HepG2 (cell line): ENCODE measurements around the gene RNASE4. TPM values are rescaled to one million over a fixed set of nuclear protein-coding genes. Genes with fewer than 3 reads are reported as not detected.

ENCODE experiments used
- CHCHD3 ChIP-seq: sonication (generic); formaldehyde crosslinking; IDR thresholded peaks from 2 replicates; pipeline ENCODE4 v1.8.0; 2022; ENCODE audit warnings: mild to moderate bottlenecking, missing genetic modification reagents, moderate library complexity
- GTF3A ChIP-seq: sonication (generic); formaldehyde crosslinking; conservative IDR thresholded peaks from 2 replicates; pipeline ENCODE4 v1.4.0; 2020; ENCODE audit warnings: mild to moderate bottlenecking, missing genetic modification reagents
- KAT7 ChIP-seq: IDR thresholded peaks from 2 replicates; pipeline ENCODE4 v1.6.1; 2018; ENCODE audit warnings: borderline replicate concordance, missing compliant biosample characterization
- KDM5B ChIP-seq: sonication (generic); formaldehyde crosslinking; IDR thresholded peaks from 2 replicates; pipeline ENCODE4 v1.4.0; 2020; ENCODE audit warnings: missing genetic modification reagents, mild to moderate bottlenecking, borderline replicate concordance
- KLF15 ChIP-seq: sonication (generic); formaldehyde crosslinking; IDR thresholded peaks from 2 replicates; pipeline ENCODE4 v1.8.1; 2023; ENCODE audit warnings: borderline replicate concordance, mild to moderate bottlenecking, inconsistent platforms, missing genetic modification reagents, mixed read lengths
- KMT2B ChIP-seq: IDR thresholded peaks from 2 replicates; pipeline ENCODE4 v1.6.1; 2016; ENCODE audit warnings: missing genetic modification reagents, missing compliant biosample characterization
- LCORL ChIP-seq, 2 experiments: fragments of 450-650 bp in 1 of 2; sonication (generic) in 1 of 2; formaldehyde crosslinking in 1 of 2; IDR thresholded peaks; 2 replicates each; pipeline versions ENCODE4 v1.5.0 to v1.6.1; 2017 to 2020; ENCODE audit warnings: antibody characterized with exemption in 1 of 2, missing genetic modification reagents in 1 of 2
- MED8 ChIP-seq: sonication (generic); formaldehyde crosslinking; IDR thresholded peaks from 2 replicates; pipeline ENCODE4 v1.8.1; 2023; ENCODE audit warnings: mild to moderate bottlenecking, missing genetic modification reagents; ENCODE audit not compliant: insufficient replicate concordance
- NFKB2 ChIP-seq: sonication (generic); formaldehyde crosslinking; IDR thresholded peaks from 2 replicates; pipeline ENCODE4 v1.4.0; 2020; ENCODE audit warnings: missing genetic modification reagents, borderline replicate concordance
- PATZ1 ChIP-seq: sonication (generic); formaldehyde crosslinking; IDR thresholded peaks from 2 replicates; pipeline ENCODE4 v1.4.0; 2020; ENCODE audit warnings: missing genetic modification reagents
- RBM39 ChIP-seq: fragments of 200-400 bp; formaldehyde crosslinking; IDR thresholded peaks from one replicate; pipeline ENCODE4 v1.6.1; 2018; ENCODE audit warnings: antibody characterized with exemption, mild to moderate bottlenecking, low read depth, low read length; ENCODE audit not compliant: poor library complexity, severe bottlenecking
- SIX1 ChIP-seq: sonication (generic); formaldehyde crosslinking; IDR thresholded peaks from 2 replicates; pipeline ENCODE4 v1.4.0; 2020; ENCODE audit warnings: missing genetic modification reagents, borderline replicate concordance
- SNRNP70 ChIP-seq: fragments of 200-400 bp; formaldehyde crosslinking; IDR thresholded peaks from 2 replicates; pipeline ENCODE4 v1.6.1; 2017; ENCODE audit warnings: mild to moderate bottlenecking, low read depth, low read length, moderate library complexity
- SSRP1 ChIP-seq: IDR thresholded peaks from 2 replicates; pipeline ENCODE4 v1.6.1; 2016; ENCODE audit warnings: control low read depth
- ZC3H13 ChIP-seq: sonication (generic); formaldehyde crosslinking; IDR thresholded peaks from 2 replicates; pipeline ENCODE4 v1.8.1; 2023; ENCODE audit warnings: mild to moderate bottlenecking, missing genetic modification reagents, moderate library complexity
- ZNF101 ChIP-seq: sonication (generic); formaldehyde crosslinking; IDR thresholded peaks from 2 replicates; pipeline ENCODE4 v1.4.0; 2020; ENCODE audit warnings: mild to moderate bottlenecking, low read depth, missing genetic modification reagents, borderline replicate concordance
- ZNF30 ChIP-seq: sonication (generic); formaldehyde crosslinking; IDR thresholded peaks from 2 replicates; pipeline ENCODE4 v1.5.0; 2020; ENCODE audit warnings: mild to moderate bottlenecking, missing genetic modification reagents
- ZNF569 ChIP-seq: sonication (generic); formaldehyde crosslinking; IDR thresholded peaks from 2 replicates; pipeline ENCODE4 v1.5.0; 2020; ENCODE audit warnings: mild to moderate bottlenecking, missing genetic modification reagents, moderate library complexity, borderline replicate concordance
- ZNF772 ChIP-seq: sonication (generic); formaldehyde crosslinking; IDR thresholded peaks from 2 replicates; pipeline ENCODE4 v1.5.0; 2020; ENCODE audit warnings: mild to moderate bottlenecking, missing genetic modification reagents
- polyA plus RNA-seq, 8 experiments: library from polyadenylated mRNA; depleted of rRNA in 3 of 8; stranded (reverse) in 7 of 8; unstranded in 1 of 8; fragments of >200 nt; fragmentation: Illumina TruSeq in 4 of 8; extraction: Trizol in 4 of 8; gene quantifications; 2 replicates each; pipeline versions ENCODE4 v1.2.1 to v1.2.3, GENCODE V29; 2011 to 2016; ENCODE audit warnings: low read depth in 4 of 8, missing spikeins in 1 of 8, mixed read lengths in 1 of 8; ENCODE audit not compliant: insufficient read depth in 1 of 8
- total RNA-seq, 5 experiments: library from RNA; depleted of rRNA; stranded (reverse); fragments of >200 nt; fragmentation: Illumina TruSeq; extraction: Trizol; gene quantifications; 2 replicates each; pipeline ENCODE4 v1.2.3, GENCODE V29; 2016; ENCODE audit warnings: low read depth in 1 of 5
- TF ChIP-seq, protein P1 (sequence below): sonication (generic); formaldehyde crosslinking; IDR thresholded peaks from 2 replicates; pipeline ENCODE4 v1.8.1; 2023; ENCODE audit warnings: mild to moderate bottlenecking, moderate library complexity, missing genetic modification reagents
- TF ChIP-seq, protein P2 (sequence below): sonication (generic); formaldehyde crosslinking; IDR thresholded peaks from 2 replicates; pipeline ENCODE4 v1.4.0; 2020; ENCODE audit warnings: missing genetic modification reagents, borderline replicate concordance

The RNASE4 gene
- total and polyA plus RNA-seq, 2 of the 13 experiments (the other 11 are each of a cell fraction or from before 2014, with no cell fraction given): 109 to 983 TPM

DNA sequence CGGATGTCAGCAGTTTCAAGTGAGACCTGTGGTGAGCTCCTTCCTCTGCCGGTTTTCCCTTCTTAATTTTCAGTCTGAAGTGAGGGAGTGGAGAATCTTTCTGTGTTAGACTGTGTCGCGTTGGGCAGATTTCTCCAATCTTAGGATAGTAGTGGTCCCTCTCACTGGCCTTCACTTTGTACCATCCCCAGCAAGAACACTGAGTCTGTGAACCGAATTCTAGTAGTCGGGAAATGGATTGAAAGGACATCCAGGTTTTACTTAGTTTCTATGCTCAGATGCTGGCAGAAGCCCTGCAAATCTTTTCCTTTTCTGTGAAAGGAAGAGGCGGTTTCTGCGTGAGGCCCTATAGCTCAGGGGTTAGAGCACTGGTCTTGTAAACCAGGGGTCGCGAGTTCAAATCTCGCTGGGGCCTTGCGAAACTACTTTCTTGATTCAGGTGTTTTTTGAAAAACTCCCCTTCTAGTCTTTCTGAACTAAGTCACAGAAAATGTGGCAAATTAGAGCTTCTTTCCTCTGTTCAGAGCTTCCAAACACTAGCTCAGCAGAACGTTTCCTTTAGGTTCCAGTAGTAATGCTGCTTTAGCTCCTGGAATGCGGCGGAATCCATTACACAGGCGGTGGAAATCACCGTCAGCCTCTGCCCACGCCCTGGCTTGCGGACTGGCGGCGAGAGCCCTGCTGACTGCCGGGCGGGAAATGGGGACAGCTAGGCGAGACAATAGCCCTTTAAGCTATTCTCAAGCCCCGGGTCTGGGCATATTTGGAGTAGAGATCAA, 2.8 kb upstream of the RNASE4 start (continued):
- TF ChIP-seq GTF3A (CRISPR knock-in tag) (no peak), KLF15 (CRISPR knock-in tag) (peak; percentile 21; the same call in 1 of the 2 replicates), ZNF569 (CRISPR knock-in tag) (no peak), LCORL (IDR thresholded peaks at IDR 0.05) (no peak), LCORL (CRISPR knock-in tag; IDR thresholded peaks at IDR 0.05) (no peak), KMT2B (CRISPR knock-in tag) (no peak), CHCHD3 (CRISPR knock-in tag) (no peak), PATZ1 (CRISPR knock-in tag) (peak; percentile 18), ZNF30 (CRISPR knock-in tag) (no peak), MED8 (CRISPR knock-in tag) (no peak), NFKB2 (CRISPR knock-in tag) (0 out of 2 replicates have a peak, but pooled peaks have one; percentile 48), ZNF101 (CRISPR knock-in tag) (0 out of 2 replicates have a peak, but pooled peaks have one; percentile 1), SSRP1 (CRISPR knock-in tag) (peak; percentile 100), KAT7 (CRISPR knock-in tag) (no peak), KDM5B (CRISPR knock-in tag) (peak; percentile 63; the same call in 1 of the 2 replicates), SNRNP70 (no peak), RBM39 (peak; percentile 27), ZC3H13 (CRISPR knock-in tag) (no peak; the same call in 1 of the 2 replicates), SIX1 (CRISPR knock-in tag) (peak; percentile 55; the same call in 1 of the 2 replicates), ZNF772 (CRISPR knock-in tag) (no peak)
- TF ChIP-seq, protein P1, sequence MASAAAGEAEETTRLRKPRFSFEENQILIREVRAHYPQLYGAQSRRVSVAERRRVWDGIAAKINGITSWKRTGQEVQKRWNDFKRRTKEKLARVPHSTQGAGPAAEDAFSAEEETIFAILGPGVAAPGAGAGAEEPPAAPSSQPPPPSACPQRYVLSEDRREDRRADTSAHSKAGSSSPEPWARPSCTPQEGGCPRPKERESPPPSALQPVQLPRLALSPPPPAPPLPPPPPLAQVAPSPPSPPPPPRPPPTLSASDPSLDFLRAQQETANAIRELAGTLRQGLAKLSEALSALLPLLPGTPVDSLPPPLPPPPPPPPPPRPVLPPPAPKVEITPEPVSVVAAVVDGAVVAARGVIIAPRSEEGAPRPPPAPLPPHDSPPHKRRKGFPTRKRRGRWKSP (CRISPR knock-in tag): peak; percentile 40; the same call in 1 of the 2 replicates
- TF ChIP-seq, protein P2, sequence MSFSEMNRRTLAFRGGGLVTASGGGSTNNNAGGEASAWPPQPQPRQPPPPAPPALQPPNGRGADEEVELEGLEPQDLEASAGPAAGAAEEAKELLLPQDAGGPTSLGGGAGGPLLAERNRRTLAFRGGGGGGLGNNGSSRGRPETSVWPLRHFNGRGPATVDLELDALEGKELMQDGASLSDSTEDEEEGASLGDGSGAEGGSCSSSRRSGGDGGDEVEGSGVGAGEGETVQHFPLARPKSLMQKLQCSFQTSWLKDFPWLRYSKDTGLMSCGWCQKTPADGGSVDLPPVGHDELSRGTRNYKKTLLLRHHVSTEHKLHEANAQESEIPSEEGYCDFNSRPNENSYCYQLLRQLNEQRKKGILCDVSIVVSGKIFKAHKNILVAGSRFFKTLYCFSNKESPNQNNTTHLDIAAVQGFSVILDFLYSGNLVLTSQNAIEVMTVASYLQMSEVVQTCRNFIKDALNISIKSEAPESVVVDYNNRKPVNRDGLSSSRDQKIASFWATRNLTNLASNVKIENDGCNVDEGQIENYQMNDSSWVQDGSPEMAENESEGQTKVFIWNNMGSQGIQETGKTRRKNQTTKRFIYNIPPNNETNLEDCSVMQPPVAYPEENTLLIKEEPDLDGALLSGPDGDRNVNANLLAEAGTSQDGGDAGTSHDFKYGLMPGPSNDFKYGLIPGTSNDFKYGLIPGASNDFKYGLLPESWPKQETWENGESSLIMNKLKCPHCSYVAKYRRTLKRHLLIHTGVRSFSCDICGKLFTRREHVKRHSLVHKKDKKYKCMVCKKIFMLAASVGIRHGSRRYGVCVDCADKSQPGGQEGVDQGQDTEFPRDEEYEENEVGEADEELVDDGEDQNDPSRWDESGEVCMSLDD (CRISPR knock-in tag): peak; percentile 62; the same call in 1 of the 2 replicates
